ENCODE measurements around the gene CSMD2. TPM values are rescaled to one million over a fixed set of nuclear protein-coding genes. Genes with fewer than 3 reads are reported as not detected.

CSMD2 gene
- polyA plus RNA-seq, 1 experiment, result 2.3 TPM

- DNase-seq (ENCODE audit: low read depth, low spot score), result no peak
- TF ChIP-seq, protein P1, sequence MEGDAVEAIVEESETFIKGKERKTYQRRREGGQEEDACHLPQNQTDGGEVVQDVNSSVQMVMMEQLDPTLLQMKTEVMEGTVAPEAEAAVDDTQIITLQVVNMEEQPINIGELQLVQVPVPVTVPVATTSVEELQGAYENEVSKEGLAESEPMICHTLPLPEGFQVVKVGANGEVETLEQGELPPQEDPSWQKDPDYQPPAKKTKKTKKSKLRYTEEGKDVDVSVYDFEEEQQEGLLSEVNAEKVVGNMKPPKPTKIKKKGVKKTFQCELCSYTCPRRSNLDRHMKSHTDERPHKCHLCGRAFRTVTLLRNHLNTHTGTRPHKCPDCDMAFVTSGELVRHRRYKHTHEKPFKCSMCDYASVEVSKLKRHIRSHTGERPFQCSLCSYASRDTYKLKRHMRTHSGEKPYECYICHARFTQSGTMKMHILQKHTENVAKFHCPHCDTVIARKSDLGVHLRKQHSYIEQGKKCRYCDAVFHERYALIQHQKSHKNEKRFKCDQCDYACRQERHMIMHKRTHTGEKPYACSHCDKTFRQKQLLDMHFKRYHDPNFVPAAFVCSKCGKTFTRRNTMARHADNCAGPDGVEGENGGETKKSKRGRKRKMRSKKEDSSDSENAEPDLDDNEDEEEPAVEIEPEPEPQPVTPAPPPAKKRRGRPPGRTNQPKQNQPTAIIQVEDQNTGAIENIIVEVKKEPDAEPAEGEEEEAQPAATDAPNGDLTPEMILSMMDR (IDR thresholded peaks at IDR 0.05; ENCODE audit: low read depth, low read length), result no peak
- H3K4me3 ChIP-seq (ENCODE audit: low read depth, low read length), result no peak overlapping the region
- H3K9me3 ChIP-seq (ENCODE audit: control insufficient read depth, insufficient read depth, low read length), result peaks cover 5% of the 10 kb centered on the region; the same call in 1 of the 2 replicates
- ChIA-PET POLR2A (no interaction called here), CTCF (no interaction called here)
- no peak overlapping the region for H3K27ac ChIP-seq (ENCODE audit: low read depth, low read length)
- H3K27me3 ChIP-seq (ENCODE audit: control insufficient read depth, insufficient read depth, low read length), result no peaks in the 10 kb centered on the region
Observed at GRCh38 chr1:33872275-33872674, 292.8 kb downstream of the CSMD2 start.

DNA sequence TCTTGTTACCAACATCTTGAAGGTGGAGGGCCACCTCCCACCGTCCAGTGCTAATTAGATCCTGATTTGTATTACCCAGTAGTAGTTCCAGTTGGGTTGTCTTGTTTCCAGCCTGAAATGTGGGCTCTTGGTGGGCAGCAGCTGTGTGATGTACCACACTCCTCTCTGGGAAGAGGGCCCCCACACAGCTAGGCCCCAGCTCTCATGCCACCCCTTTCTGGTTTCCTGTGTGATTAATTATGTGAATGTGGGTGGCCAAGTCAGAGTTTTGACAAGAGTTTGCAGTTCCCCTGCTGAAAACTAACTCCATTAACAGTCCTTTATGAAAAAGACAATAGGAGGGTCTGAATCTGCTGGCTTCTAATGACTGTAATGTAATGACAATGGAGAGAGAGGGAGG is 297.3 kb downstream of the CSMD2 start:
- Histone ChIP-seq H3K27me3 (ENCODE audit: control insufficient read depth, insufficient read depth, low read length) (no peaks in the 10 kb centered on the region), H3K9me3 (ENCODE audit: control insufficient read depth, insufficient read depth, low read length) (no peaks in the 10 kb centered on the region; the same call in 1 of the 2 replicates), H3K27ac (ENCODE audit: low read depth, low read length) (no peak overlapping the region), H3K4me3 (ENCODE audit: low read depth, low read length) (no peak overlapping the region)
- CTCF ChIA-PET, result no interaction called here
- POLR2A ChIA-PET, result no interaction called here
- TF ChIP-seq, protein P1 (IDR thresholded peaks at IDR 0.05; ENCODE audit: low read depth, low read length), result no peak
- DNase-seq (ENCODE audit: low read depth, low spot score), result no peak

DNA sequence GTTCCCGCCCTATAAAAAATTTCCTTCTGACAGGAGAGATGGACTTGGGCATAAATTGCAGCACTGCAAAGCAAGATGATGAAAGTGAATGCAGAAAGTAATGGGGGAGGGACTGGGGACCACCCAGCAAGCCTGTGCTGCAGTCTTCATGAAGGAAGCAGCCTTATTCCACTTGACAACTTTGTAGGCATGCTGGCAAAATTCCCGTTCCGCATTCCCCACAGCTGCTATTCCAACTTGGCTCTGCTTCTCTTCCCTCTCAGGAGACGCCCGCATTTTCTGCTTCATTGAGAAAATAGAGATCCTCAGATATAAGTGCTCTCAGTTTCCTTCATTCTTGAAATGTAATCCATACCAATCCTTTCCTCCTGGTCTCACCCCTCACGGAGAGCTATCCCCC is 298.7 kb downstream of the CSMD2 start:
- TF ChIP-seq, protein P1 (IDR thresholded peaks at IDR 0.05; ENCODE audit: low read depth, low read length), result no peak
- Histone ChIP-seq H3K27me3 (ENCODE audit: control insufficient read depth, insufficient read depth, low read length) (no peaks in the 10 kb centered on the region), H3K27ac (ENCODE audit: low read depth, low read length) (no peak overlapping the region), H3K9me3 (ENCODE audit: control insufficient read depth, insufficient read depth, low read length) (no peaks in the 10 kb centered on the region; the same call in 1 of the 2 replicates), H3K4me3 (ENCODE audit: low read depth, low read length) (no peak overlapping the region)
- no peak for DNase-seq (ENCODE audit: low read depth, low spot score)
- ChIA-PET POLR2A (no interaction called here), CTCF (no interaction called here)

GRCh38 chr1:33864460-33865389 is 300.3 kb downstream of the CSMD2 start:
- Histone ChIP-seq H3K4me3 (ENCODE audit: low read depth, low read length) (no peak overlapping the region), H3K27me3 (ENCODE audit: control insufficient read depth, insufficient read depth, low read length) (no peaks in the 10 kb centered on the region), H3K9me3 (ENCODE audit: control insufficient read depth, insufficient read depth, low read length) (no peaks in the 10 kb centered on the region; the same call in 1 of the 2 replicates), H3K27ac (ENCODE audit: low read depth, low read length) (no peak overlapping the region)
- DNase-seq (ENCODE audit: low read depth, low spot score), result no peak
- ChIA-PET POLR2A (interaction anchor here (0.5 kb wide), 1 partner anchor 80 kb away, joined by 3 read pairs; no protein-coding TSS in a partner anchor), CTCF (no interaction called here)
- TF ChIP-seq, protein P1 (IDR thresholded peaks at IDR 0.05; ENCODE audit: low read depth, low read length), result no peak

DNA sequence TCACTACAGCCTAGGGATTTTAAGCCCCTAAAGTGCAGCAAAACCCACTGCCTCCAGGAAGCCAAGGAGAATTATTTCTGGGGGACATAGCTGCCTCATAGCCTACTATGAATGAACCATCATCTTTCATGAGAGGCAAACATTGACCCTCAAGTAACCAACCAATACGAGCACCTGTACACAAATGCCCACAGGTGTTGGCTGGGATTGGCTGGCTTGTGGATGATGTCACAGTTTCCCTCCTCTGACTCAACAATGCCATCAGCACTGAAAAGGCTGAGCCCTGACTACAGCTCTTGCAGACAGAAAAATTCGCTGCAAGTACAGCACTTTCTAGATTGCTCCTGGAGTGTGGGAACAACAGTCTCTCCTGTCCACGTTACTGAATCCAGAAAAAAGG is 301.3 kb downstream of the CSMD2 start, which contains the start of gene HMGB4:
Gene HMGB4 (plus strand): TSS at position 301 of the 400 bp plus-strand sequence. CDS start 113 bp downstream, outside the sequence.
- Histone ChIP-seq H3K27me3 (ENCODE audit: control insufficient read depth, insufficient read depth, low read length) (no peaks in the 10 kb centered on the region), H3K9me3 (ENCODE audit: control insufficient read depth, insufficient read depth, low read length) (no peaks in the 10 kb centered on the region; the same call in 1 of the 2 replicates), H3K27ac (ENCODE audit: low read depth, low read length) (no peak within 1 kb of the TSS), H3K4me3 (ENCODE audit: low read depth, low read length) (no peak within 1 kb of the TSS)
- CTCF ChIA-PET, result no interaction called here
- no peak for DNase-seq (ENCODE audit: low read depth, low spot score)
- POLR2A ChIA-PET, result no interaction called here
- TF ChIP-seq, protein P1 (IDR thresholded peaks at IDR 0.05; ENCODE audit: low read depth, low read length), result no peak
